KBM-7 (cell line): ENCODE results near the gene FOLR3.
"Not testable (repeated sequence)": the region's sequence is repeated elsewhere in the genome, so short reads cannot be mapped to it uniquely, and the experiment has no call there.

ENCODE experiments used
- DNase-seq: peaks from one replicate; pipeline ENCODE4 v3.0.0-alpha.2; 2015
- in situ Hi-C: fragments of 300-500 bp; cut with MboI; formaldehyde crosslinking; loops from 2 replicates; pipeline ENCODE4 v1.14.3; 2020; ENCODE audit warnings: low sequenced_read_pairs, low pct_unique_long_range_greater_than_20kb, mixed read lengths

Gene FOLR3

GRCh38 chr11:72135473-72135872 lies at the start of gene FOLR3:
TSS of gene FOLR3 (plus strand) at chr11:72135725. CDS start at chr11:72135953, 228 bp downstream.
- in situ Hi-C loops, DNase-seq: not testable (repeated sequence)

DNA sequence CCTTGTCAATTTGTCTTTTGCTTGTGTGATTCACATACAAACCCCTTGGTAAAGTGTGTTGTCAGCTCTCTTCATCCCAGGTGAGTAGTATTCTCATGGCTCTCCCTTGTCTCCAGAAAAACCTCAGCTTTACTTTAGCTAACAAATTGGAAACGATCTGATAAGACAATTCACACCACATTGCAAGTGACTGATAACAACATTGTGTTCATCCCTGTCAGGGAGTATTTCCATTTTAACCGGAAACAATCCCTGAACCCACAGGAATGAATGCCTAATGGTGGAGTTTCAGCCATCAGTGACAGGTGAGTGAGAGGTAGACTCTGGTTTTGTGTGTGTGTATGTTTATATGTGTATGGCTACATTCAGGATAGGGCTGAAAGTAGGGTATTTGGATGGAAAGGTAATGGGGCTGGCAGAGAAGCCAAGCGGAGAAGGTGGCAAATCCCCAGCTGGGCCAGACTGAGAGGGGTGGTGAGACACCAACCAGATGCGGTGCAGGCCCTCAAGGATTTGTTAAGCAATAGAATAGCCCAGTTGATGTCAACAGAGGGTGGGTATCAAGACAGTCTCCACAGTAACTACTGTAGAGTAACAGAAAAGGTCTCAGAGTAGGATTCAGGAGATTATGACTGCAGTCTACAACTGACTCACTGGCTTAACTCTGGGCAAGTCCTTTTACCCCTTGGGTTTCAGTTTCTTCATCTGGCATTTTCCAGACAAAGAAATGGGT lies 47.3 kb upstream of the FOLR3 start:
- DNase-seq = no peak
- in situ Hi-C loops = no loop called here

- in situ Hi-C loops = loop anchor here (10.0 kb wide), 1 partner anchor 66 kb away; no protein-coding TSS in a partner anchor
- peak; percentile 93 for DNase-seq
Measured at GRCh38 chr11:72091292-72091691, 44.2 kb upstream of the FOLR3 start.

- no peak for DNase-seq
- in situ Hi-C loops = loop anchor here (10.0 kb wide), 1 partner anchor 74 kb away; no protein-coding TSS in a partner anchor
Measured at GRCh38 chr11:72098741-72099140, 36.8 kb upstream of the FOLR3 start.

GRCh38 chr11:72100009-72100408 lies 35.5 kb upstream of the FOLR3 start:
- DNase-seq = no peak
- in situ Hi-C loops = no loop called here

- DNase-seq = peak; percentile 91
- in situ Hi-C loops = no loop called here
Measured at GRCh38 chr11:72100462-72100861, 35.1 kb upstream of the FOLR3 start.

DNA sequence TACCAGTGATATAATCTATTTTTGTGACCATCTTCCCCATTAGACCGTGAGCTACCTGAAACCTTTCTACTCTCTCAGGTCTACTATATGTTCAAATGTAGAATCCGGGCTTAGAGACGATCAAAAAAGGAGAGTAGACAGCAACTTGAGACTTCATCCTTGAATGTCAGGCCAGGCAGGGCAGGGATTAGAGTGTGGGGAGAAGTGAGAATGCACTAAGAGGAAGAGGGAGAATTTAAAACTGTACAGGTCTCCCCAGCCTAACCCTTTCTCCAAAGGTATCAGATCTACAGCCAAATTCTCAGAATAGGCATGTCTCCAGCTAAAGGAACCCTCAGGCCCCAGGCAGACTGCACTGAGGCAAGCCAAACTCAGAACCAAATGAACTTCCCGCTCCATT lies 33.4 kb upstream of the FOLR3 start:
- DNase-seq = peak; percentile 16
- in situ Hi-C loops = no loop called here

DNA sequence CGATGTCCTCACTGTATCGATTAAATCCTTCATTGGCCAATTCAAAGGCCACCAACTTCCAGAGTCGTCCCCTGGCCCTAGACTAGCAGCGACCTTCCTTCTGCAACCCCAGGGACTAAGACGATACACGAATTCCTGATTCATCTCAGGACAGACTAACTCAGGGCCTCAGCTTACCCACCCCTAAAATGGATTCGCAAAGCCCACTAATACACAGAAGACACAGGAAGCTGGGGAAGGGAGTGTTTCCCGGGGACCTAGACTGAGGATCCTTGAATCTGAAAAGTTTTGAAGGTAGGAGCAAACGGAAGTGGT lies 32.9 kb upstream of the FOLR3 start:
- in situ Hi-C loops = no loop called here

GRCh38 chr11:72102946-72103753 lies 32.4 kb upstream of the FOLR3 start, which contains the start of gene LAMTOR1:
TSS of gene LAMTOR1 (minus strand) at chr11:72103297. CDS start at chr11:72103224, 73 bp downstream.
- in situ Hi-C loops = no loop called here
- peak; percentile 98 for DNase-seq

More for the DNA sequence above, 32.9 kb upstream of the FOLR3 start:
- DNase-seq = no peak

GRCh38 chr11:72103754-72104167 lies 31.8 kb upstream of the FOLR3 start:
- DNase-seq = no peak

DNA sequence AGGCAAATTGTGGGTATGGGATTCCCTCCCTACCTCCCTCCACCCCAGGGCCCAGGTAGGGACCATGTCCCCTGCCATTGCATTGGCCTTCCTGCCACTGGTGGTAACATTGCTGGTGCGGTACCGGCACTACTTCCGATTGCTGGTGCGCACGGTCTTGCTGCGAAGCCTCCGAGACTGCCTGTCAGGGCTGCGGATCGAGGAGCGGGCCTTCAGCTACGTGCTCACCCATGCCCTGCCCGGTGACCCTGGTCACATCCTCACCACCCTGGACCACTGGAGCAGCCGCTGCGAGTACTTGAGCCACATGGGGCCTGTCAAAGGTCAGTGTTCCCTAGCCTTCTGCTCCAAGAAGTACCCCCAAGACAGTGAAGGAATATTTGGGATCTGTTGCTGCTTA lies 29.6 kb upstream of the FOLR3 start, which contains the start of gene TOMT:
TOMT (plus strand) TSS at position 37 of the 400 bp plus-strand sequence; CDS start at position 65, 28 bp downstream.
- no peak for DNase-seq
- in situ Hi-C loops = no loop called here

More at GRCh38 chr11:72103754-72104167, 31.8 kb upstream of the FOLR3 start:
- in situ Hi-C loops = no loop called here

GRCh38 chr11:72111300-72112142 lies 24.0 kb upstream of the FOLR3 start:
- in situ Hi-C loops = no loop called here

GRCh38 chr11:72112143-72112977 lies 23.2 kb upstream of the FOLR3 start, which contains the start of gene ANAPC15:
TSS of gene ANAPC15 (minus strand) at chr11:72112695. CDS start at chr11:72111276, 1,419 bp downstream.
- DNase-seq = peak; percentile 99
- in situ Hi-C loops = no loop called here

More at GRCh38 chr11:72111300-72112142, 24.0 kb upstream of the FOLR3 start:
- DNase-seq = no peak

DNA sequence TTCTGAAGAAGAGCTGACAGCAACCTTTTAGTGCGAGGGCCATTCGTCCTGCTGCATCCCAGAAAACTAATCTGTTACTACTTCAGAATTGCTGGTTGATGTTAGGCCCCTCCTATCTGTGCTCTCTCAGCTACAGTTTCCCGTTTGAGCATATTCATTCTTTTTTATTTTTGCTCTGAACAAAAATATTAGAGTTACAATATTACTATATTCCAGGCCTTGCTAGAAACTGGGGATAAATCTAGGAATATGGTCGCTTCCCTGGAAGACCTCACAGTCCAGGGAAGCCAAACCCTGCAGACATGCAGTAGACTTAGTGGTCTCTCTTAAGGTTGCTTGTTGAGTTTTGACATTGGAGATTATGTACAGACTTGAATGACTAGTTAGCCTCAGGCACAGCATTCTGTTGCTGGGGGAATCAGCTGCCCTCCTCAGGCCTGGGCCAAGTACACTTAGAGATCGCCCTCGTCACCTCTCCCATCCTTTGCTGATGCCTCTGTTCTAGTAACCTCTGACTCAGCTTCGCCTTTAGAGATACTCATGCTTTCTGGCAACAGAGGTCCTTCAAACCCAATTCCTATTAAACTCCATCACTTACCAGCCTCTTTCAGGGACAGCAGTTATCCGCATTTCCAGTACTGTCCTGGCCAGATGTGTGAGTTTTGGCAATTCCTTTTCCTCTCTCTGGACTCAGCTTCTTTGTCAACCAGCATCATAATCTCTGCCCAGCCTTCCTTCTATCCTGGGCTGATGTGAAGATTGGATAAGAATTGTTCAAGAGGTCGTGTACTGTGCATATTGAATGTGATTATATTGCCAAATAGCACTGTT lies 22.3 kb upstream of the FOLR3 start:
- DNase-seq = no peak
- in situ Hi-C loops = no loop called here

- DNase-seq = no peak
- in situ Hi-C loops = no loop called here
Measured at GRCh38 chr11:72114570-72114969, 21.0 kb upstream of the FOLR3 start.

DNA sequence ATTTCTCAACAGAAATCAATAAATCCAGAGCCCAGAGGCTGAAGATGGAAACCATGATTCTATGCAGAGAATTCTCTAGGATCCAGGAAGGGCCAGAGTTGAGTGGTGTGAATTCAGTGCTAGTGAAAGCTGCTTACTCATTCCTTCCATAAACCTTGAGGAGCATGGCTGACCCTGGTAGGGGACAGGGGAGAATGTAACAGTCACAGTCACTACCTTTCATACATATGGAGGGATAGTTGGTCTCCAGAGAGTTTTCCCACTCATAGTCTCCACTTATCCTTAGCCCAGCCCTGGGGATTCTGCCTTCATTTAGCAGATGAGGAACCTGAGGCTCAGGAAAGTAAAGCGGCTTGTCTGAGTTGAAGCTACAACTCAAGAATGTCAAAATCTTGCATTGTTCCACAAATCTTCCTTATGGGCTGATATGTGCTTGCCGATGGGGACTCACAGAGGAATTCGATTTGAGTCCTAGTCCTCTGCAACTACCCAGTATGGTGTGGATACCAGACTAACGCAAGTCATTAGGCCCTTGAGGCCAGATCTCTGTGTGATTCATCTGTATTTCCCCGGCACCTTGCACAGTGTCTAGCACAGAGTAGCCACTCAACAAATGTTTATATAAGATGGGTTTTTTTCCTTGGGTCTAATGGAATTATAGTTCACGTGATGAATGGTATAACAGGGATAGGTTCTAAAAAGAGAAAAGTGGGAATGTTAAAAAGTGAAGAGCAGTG lies 19.3 kb upstream of the FOLR3 start:
- in situ Hi-C loops = no loop called here
- no peak for DNase-seq

GRCh38 chr11:72119198-72119597 lies 16.3 kb upstream of the FOLR3 start:
- in situ Hi-C loops = no loop called here
- DNase-seq = no peak
